ENCODE data around the gene CREB3. TPM values are rescaled to one million over a fixed set of nuclear protein-coding genes. Genes with fewer than 3 reads are reported as not detected.

Gene CREB3
- total RNA-seq, 2 experiments from 2014 or later = 13.7 to 15.4 TPM

DNA sequence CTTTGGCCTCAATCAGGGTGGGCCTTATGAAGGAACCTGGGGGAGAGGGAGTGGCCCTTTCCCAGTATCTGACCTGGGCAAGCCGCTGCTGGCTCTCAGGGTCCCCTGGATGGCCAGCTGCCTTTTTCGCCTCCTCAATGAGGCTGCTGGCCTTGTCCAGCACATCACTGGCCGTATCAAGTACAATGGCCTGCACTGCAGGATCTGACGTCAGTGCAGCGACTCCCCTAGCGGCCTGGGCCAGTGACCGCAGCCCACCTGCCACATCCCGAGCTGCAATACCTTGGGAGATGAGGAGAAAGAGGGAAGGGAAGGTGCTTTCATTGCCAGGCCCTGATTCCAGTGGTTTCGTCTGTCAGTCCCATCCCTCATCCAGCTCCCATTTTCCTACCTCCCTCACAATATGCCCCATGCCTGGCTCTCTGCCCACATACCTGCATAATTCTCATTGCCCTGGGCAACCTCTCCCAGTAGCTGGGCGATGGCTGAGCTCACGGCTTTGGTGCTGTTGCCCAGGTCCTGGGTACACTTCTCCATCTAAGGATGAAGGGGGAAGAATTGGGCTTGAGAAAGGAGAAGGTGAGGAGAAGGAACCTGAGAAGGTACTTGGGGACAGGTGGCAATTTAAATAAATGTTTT is 19.6 kb upstream of the CREB3 start:
- TF ChIP-seq CTCF (IDR thresholded peaks at IDR 0.05) = no peak
- no peak for ATAC-seq (ENCODE audit: poor library complexity)
- ChIA-PET POLR2A (interaction anchor here (1.2 to 1.8 kb wide), 2 partner anchors 19 to 66 kb away, joined by 4 read pairs; partner anchors contain the start of gene TLN1), CTCF (interaction anchor here (0.8 to 1.9 kb wide), 3 partner anchors 15 to 96 kb away, joined by 3 to 5 read pairs (median 4); no protein-coding TSS in a partner anchor)
- no peak for DNase-seq
- H3K4me1 Mint-ChIP-seq (ENCODE audit: low read depth) = no peaks in the 10 kb centered on the region
- H3K36me3 ChIP-seq (ENCODE audit: insufficient read depth, low read length) = peaks cover 92% of the 10 kb centered on the region
- H3K4me3 Mint-ChIP-seq = no peak overlapping the region
- no peak overlapping the region for H3K4me3 ChIP-seq (ENCODE audit: low read length)
- no peaks in the 10 kb centered on the region for H3K9me3 ChIP-seq (ENCODE audit: control insufficient read depth in 1 of 2, insufficient read depth in 1 of 2, low read length in 2 of 2)
- H3K27ac ChIP-seq (ENCODE audit: low read depth in 1 of 2, low read length in 2 of 2) = no peak overlapping the region
- H3K36me3 Mint-ChIP-seq (ENCODE audit: low read depth) = peaks cover 76% of the 10 kb centered on the region
- H3K9me3 Mint-ChIP-seq = no peaks in the 10 kb centered on the region
- intact Hi-C loops (cut with DNase I, micrococcal nuclease) = no loop called here
- no peaks in the 10 kb centered on the region for H3K27me3 ChIP-seq (ENCODE audit: control insufficient read depth in 1 of 2, insufficient read depth in 2 of 2, low read length in 2 of 2)
- H3K27me3 Mint-ChIP-seq = no peaks in the 10 kb centered on the region
- H3K4me1 ChIP-seq (ENCODE audit: insufficient read depth, low read length) = no peaks in the 10 kb centered on the region
- H3K27ac Mint-ChIP-seq = no peak overlapping the region

GRCh38 chr9:35713578-35713977 is 18.9 kb upstream of the CREB3 start:
- H3K27ac ChIP-seq (ENCODE audit: low read depth in 1 of 2, low read length in 2 of 2) = no peak overlapping the region
- ChIA-PET POLR2A (interaction anchor here (0.7 to 1.8 kb wide), 2 partner anchors 15 to 67 kb away, joined by 3 to 4 read pairs; no protein-coding TSS in a partner anchor), CTCF (interaction anchor here (0.8 to 1.9 kb wide), 3 partner anchors 14 to 96 kb away, joined by 3 to 5 read pairs (median 4); no protein-coding TSS in a partner anchor)
- H3K4me1 ChIP-seq (ENCODE audit: insufficient read depth, low read length) = no peaks in the 10 kb centered on the region
- DNase-seq = no peak
- Mint-ChIP-seq H3K27me3 (no peaks in the 10 kb centered on the region), H3K27ac (no peak overlapping the region), H3K36me3 (ENCODE audit: low read depth) (peaks cover 83% of the 10 kb centered on the region), H3K4me1 (ENCODE audit: low read depth) (no peaks in the 10 kb centered on the region), H3K9me3 (no peaks in the 10 kb centered on the region), H3K4me3 (no peak overlapping the region)
- H3K9me3 ChIP-seq (ENCODE audit: control insufficient read depth in 1 of 2, insufficient read depth in 1 of 2, low read length in 2 of 2) = no peaks in the 10 kb centered on the region
- intact Hi-C loops (cut with DNase I, micrococcal nuclease) = no loop called here
- no peak for ATAC-seq (ENCODE audit: poor library complexity)
- no peaks in the 10 kb centered on the region for H3K27me3 ChIP-seq (ENCODE audit: control insufficient read depth in 1 of 2, insufficient read depth in 2 of 2, low read length in 2 of 2)
- peaks cover 92% of the 10 kb centered on the region for H3K36me3 ChIP-seq (ENCODE audit: insufficient read depth, low read length)
- TF ChIP-seq CTCF (IDR thresholded peaks at IDR 0.05) = no peak
- no peak overlapping the region for H3K4me3 ChIP-seq (ENCODE audit: low read length)

- ChIA-PET POLR2A (interaction anchor here (0.7 to 1.8 kb wide), 2 partner anchors 15 to 67 kb away, joined by 3 to 4 read pairs; no protein-coding TSS in a partner anchor), CTCF (interaction anchor here (1.0 to 1.9 kb wide), 2 partner anchors 14 to 23 kb away, joined by 3 to 5 read pairs; no protein-coding TSS in a partner anchor)
- no peaks in the 10 kb centered on the region for H3K4me1 Mint-ChIP-seq (ENCODE audit: low read depth)
- H3K9me3 ChIP-seq (ENCODE audit: control insufficient read depth in 1 of 2, insufficient read depth in 1 of 2, low read length in 2 of 2) = no peaks in the 10 kb centered on the region
- H3K27me3 ChIP-seq (ENCODE audit: control insufficient read depth in 1 of 2, insufficient read depth in 2 of 2, low read length in 2 of 2) = no peaks in the 10 kb centered on the region
- H3K27ac ChIP-seq (ENCODE audit: low read depth in 1 of 2, low read length in 2 of 2) = no peak overlapping the region
- intact Hi-C loops (cut with DNase I, micrococcal nuclease) = no loop called here
- H3K27me3 Mint-ChIP-seq = no peaks in the 10 kb centered on the region
- DNase-seq = no peak
- no peak overlapping the region for H3K4me3 Mint-ChIP-seq
- peaks cover 92% of the 10 kb centered on the region for H3K36me3 ChIP-seq (ENCODE audit: insufficient read depth, low read length)
- H3K9me3 Mint-ChIP-seq = no peaks in the 10 kb centered on the region
- no peaks in the 10 kb centered on the region for H3K4me1 ChIP-seq (ENCODE audit: insufficient read depth, low read length)
- no peak overlapping the region for H3K27ac Mint-ChIP-seq
- peaks cover 87% of the 10 kb centered on the region for H3K36me3 Mint-ChIP-seq (ENCODE audit: low read depth)
- no peak for ATAC-seq (ENCODE audit: poor library complexity)
- H3K4me3 ChIP-seq (ENCODE audit: low read length) = no peak overlapping the region
- no peak for TF ChIP-seq CTCF (IDR thresholded peaks at IDR 0.05)
Observed at GRCh38 chr9:35714123-35714522, 18.3 kb upstream of the CREB3 start.
